Gastrocnemius medialis (tissue), 4 donors: ENCODE measurements around the gene ZNF66.
"Not testable (repeated sequence)": the region's sequence is repeated elsewhere in the genome, so short reads cannot be mapped to it uniquely, and the experiment has no call there.

ENCODE experiments used
- POLR2A ChIP-seq, 2 donors: fragments of 450-650 bp; IDR thresholded peaks; one replicate each; pipeline ENCODE4 v1.6.1; 2017; ENCODE audit warnings: antibody characterized with exemption in 2 of 2, mild to moderate bottlenecking in 2 of 2, moderate library complexity in 2 of 2
- TF ChIP-seq, protein P1 (sequence below), 5 experiments: fragments of 450-650 bp in 3 of 5; fragments of 200-600 bp in 2 of 5; sonication (generic) in 2 of 5; IDR thresholded peaks in 4 of 5; conservative IDR thresholded peaks in 1 of 5; 1 replicate in 4 of 5; 2 replicates in 1 of 5; pipeline ENCODE4 v1.5.1; 2016 to 2019; ENCODE audit warnings: antibody characterized with exemption in 5 of 5, mild to moderate bottlenecking in 3 of 5, moderate library complexity in 3 of 5

GRCh38 chr19:20806311-20807262 lies 30.5 kb downstream of the ZNF66 start:
- TF ChIP-seq, protein P1, sequence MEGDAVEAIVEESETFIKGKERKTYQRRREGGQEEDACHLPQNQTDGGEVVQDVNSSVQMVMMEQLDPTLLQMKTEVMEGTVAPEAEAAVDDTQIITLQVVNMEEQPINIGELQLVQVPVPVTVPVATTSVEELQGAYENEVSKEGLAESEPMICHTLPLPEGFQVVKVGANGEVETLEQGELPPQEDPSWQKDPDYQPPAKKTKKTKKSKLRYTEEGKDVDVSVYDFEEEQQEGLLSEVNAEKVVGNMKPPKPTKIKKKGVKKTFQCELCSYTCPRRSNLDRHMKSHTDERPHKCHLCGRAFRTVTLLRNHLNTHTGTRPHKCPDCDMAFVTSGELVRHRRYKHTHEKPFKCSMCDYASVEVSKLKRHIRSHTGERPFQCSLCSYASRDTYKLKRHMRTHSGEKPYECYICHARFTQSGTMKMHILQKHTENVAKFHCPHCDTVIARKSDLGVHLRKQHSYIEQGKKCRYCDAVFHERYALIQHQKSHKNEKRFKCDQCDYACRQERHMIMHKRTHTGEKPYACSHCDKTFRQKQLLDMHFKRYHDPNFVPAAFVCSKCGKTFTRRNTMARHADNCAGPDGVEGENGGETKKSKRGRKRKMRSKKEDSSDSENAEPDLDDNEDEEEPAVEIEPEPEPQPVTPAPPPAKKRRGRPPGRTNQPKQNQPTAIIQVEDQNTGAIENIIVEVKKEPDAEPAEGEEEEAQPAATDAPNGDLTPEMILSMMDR (IDR thresholded peaks at IDR 0.05 in 4 of 5, conservative IDR thresholded peaks at IDR 0.05 in 1 of 5) = not testable (repeated sequence)
- not testable (repeated sequence) for TF ChIP-seq POLR2A (IDR thresholded peaks at IDR 0.05)
